Activated T-helper 17 cell treated with anti-CD3 and anti-CD28 coated beads, Interleukin-2, amount 50 U/mL, for 72 hours (primary cell): Measurements from ENCODE around the gene WDR90. TPM values are rescaled to one million over a fixed set of nuclear protein-coding genes. Genes with fewer than 3 reads are reported as not detected.

Source experiments
- ATAC-seq: fragments of 150-1000 bp; cut with Tn5 transposase; replicated peaks from 2 replicates; pipeline ENCODE4 v1.10.0; 2021; ENCODE audit warnings: mild to moderate bottlenecking, moderate library complexity
- H3K27ac Mint-ChIP-seq: one replicate; pipeline ENCODE4 v1.8.0; 2022; ENCODE audit warnings: mixed read lengths
- H3K27me3 Mint-ChIP-seq: one replicate; pipeline ENCODE4 v1.8.0; 2022; ENCODE audit warnings: mixed read lengths
- H3K36me3 Mint-ChIP-seq: one replicate; pipeline ENCODE4 v1.8.0; 2022; ENCODE audit warnings: low read depth, mild to moderate bottlenecking, mixed read lengths
- H3K4me1 Mint-ChIP-seq: one replicate; pipeline ENCODE4 v1.8.0; 2022; ENCODE audit warnings: mixed read lengths
- H3K4me3 Mint-ChIP-seq: one replicate; pipeline ENCODE4 v1.8.0; 2022; ENCODE audit warnings: mild to moderate bottlenecking, mixed read lengths
- H3K9me3 Mint-ChIP-seq: one replicate; pipeline ENCODE4 v1.8.0; 2022; ENCODE audit warnings: mixed read lengths
- total RNA-seq, 2 donors: library from RNA; stranded (reverse); gene quantifications; one replicate each; pipeline ENCODE4 v1.2.3, GENCODE V29; 2022

WDR90 gene
- total RNA-seq, 2 donors from 2014 or later, result 50.7 to 93.9 TPM

DNA sequence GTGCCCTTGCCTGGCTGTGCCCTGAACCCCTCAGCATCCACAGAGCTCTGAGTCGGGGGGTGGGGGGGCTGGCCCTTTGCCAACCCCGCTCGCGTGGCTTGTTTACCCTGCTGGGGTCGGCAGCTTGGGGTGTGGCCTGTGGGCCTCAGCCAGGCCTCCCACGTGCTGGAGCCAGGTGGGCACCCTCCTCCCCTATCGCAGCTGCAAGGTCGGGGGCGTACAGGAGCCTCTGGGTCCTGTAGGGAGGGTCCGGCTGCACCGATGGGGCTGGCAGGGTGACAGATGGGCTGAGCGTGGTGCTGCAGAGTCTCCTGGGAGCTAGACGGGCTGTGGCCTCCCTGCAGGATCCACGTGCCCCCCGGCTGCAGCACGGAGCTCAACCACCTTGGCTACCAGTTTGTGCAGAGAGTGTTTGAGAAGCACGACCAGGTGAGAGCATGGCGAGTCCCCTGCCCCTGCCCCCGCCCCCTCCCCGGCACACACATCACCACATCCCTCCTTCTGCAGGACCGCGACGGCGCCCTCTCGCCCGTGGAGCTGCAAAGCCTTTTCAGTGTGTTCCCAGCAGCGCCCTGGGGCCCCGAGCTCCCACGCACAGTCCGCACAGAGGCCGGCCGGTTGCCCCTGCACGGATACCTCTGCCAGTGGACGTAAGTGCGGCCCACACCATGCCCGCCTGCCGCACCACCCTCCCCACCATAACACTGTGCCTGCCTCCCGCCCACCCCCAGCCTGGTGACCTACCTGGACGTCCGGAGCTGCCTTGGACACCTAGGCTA, 22.4 kb downstream of the WDR90 start:
- no peak overlapping the region for H3K27ac Mint-ChIP-seq
- peaks cover 35% of the 10 kb centered on the region for H3K36me3 Mint-ChIP-seq
- H3K4me3 Mint-ChIP-seq, result no peak overlapping the region
- no peak for ATAC-seq
- no peaks in the 10 kb centered on the region for H3K9me3 Mint-ChIP-seq
- no peaks in the 10 kb centered on the region for H3K4me1 Mint-ChIP-seq
- H3K27me3 Mint-ChIP-seq, result no peaks in the 10 kb centered on the region

DNA sequence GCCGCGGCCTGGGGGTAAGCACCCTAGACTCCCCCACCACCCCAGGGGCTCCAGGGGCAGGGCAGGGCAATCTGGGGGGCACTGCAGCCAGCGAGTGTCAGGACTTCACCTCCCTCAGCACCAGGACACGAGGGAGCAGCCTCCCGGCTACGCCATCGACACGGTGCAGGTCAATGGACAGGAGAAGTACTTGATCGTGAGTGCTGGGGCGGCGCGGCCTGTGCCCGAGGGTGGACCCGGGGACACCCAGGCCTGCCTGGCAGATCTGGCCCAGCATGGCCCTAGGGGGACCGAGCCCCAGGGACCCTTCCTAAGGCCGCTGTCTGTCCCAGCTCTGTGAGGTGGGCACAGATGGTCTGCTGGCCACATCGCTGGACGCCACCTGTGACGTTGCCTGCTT, 23.2 kb downstream of the WDR90 start:
- Mint-ChIP-seq H3K27ac (no peak overlapping the region), H3K9me3 (no peaks in the 10 kb centered on the region), H3K4me3 (no peak overlapping the region), H3K27me3 (no peaks in the 10 kb centered on the region), H3K4me1 (no peaks in the 10 kb centered on the region), H3K36me3 (peaks cover 35% of the 10 kb centered on the region)
- no peak for ATAC-seq

DNA sequence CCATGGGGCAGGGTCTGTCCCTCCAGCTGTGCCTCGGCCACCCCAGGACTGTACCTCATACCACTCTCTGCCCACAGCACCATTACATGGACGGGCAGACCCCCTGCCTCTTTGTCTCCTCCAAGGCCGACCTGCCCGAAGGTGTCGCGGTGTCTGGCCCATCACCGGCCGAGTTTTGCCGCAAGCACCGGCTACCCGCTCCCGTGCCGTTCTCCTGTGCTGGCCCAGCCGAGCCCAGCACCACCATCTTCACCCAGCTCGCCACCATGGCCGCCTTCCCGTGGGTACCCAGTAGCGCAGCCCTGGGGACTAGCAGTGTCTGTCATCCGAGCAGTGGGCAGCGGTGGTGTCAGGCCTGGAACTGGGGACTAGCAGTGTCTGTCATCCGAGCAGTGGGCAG, 23.7 kb downstream of the WDR90 start:
- no peaks in the 10 kb centered on the region for H3K4me1 Mint-ChIP-seq
- no peak for ATAC-seq
- H3K27ac Mint-ChIP-seq, result no peak overlapping the region
- H3K27me3 Mint-ChIP-seq, result no peaks in the 10 kb centered on the region
- H3K36me3 Mint-ChIP-seq, result peaks cover 35% of the 10 kb centered on the region
- H3K4me3 Mint-ChIP-seq, result no peak overlapping the region
- H3K9me3 Mint-ChIP-seq, result no peaks in the 10 kb centered on the region

DNA sequence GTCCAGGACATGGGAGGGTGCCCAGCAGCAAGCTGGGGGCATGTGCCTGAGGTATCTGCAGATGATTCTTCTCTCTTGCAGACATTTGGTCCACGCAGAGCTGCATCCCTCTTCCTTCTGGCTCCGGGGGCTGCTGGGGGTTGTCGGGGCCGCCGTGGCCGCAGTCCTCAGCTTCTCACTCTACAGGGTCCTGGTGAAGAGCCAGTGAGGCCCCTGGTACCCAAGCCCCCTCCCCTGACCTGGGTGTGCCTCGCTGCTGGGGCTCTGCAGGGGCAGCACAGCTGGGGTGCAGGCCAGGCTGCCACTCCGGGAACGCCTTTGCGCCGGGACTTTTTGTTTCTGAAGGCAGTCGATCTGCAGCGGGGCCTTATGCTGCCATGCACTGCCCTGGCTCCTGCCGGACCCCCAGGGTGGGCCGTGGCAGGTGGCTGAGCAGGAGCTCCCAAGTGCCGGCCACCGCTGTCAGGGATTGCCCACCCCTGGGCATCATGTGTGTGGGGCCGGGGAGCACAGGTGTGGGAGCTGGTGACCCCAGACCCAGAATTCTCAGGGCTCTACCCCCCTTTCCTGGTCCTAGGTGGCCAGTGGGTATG, 24.3 kb downstream of the WDR90 start:
- H3K4me3 Mint-ChIP-seq, result no peak overlapping the region
- no peaks in the 10 kb centered on the region for H3K9me3 Mint-ChIP-seq
- ATAC-seq, result no peak
- H3K36me3 Mint-ChIP-seq, result peaks cover 35% of the 10 kb centered on the region
- H3K27me3 Mint-ChIP-seq, result no peaks in the 10 kb centered on the region
- no peaks in the 10 kb centered on the region for H3K4me1 Mint-ChIP-seq
- no peak overlapping the region for H3K27ac Mint-ChIP-seq

DNA sequence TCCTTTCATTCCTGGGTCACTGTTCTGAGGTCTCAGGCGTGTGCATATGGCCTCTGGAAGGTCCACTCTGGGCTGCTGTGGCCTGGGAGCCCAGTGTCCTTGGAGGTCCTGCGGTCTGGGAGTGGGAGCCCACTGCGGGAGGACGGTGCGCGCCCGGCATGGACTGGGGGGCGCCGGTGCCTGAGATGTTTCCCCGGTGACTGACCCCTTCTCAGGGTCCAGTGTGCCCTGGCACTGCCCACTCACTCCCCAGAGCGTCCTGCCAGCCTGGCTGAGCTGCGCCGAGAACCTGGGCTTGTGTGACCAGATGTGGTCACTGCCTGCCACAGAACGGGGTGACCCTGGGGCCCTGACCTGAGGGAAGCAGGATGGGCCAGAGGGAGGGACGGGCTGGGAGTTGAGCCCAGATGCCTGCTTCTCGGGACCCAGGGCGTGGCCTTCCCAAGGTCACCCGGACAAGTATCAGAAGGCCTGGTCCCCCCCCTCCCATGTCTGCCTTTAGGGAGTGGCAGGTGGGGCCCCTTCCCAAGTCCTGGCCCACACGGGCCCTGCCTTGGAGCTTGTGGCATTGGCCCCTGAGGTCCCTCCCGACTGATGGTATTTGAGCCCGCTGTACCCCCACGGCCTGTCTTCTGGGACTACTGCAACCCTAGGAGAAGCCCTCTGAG, 25.2 kb downstream of the WDR90 start:
- H3K9me3 Mint-ChIP-seq, result no peaks in the 10 kb centered on the region
- peaks cover 31% of the 10 kb centered on the region for H3K36me3 Mint-ChIP-seq
- H3K4me1 Mint-ChIP-seq, result no peaks in the 10 kb centered on the region
- no peak overlapping the region for H3K4me3 Mint-ChIP-seq
- ATAC-seq, result no peak
- no peaks in the 10 kb centered on the region for H3K27me3 Mint-ChIP-seq
- H3K27ac Mint-ChIP-seq, result no peak overlapping the region

DNA sequence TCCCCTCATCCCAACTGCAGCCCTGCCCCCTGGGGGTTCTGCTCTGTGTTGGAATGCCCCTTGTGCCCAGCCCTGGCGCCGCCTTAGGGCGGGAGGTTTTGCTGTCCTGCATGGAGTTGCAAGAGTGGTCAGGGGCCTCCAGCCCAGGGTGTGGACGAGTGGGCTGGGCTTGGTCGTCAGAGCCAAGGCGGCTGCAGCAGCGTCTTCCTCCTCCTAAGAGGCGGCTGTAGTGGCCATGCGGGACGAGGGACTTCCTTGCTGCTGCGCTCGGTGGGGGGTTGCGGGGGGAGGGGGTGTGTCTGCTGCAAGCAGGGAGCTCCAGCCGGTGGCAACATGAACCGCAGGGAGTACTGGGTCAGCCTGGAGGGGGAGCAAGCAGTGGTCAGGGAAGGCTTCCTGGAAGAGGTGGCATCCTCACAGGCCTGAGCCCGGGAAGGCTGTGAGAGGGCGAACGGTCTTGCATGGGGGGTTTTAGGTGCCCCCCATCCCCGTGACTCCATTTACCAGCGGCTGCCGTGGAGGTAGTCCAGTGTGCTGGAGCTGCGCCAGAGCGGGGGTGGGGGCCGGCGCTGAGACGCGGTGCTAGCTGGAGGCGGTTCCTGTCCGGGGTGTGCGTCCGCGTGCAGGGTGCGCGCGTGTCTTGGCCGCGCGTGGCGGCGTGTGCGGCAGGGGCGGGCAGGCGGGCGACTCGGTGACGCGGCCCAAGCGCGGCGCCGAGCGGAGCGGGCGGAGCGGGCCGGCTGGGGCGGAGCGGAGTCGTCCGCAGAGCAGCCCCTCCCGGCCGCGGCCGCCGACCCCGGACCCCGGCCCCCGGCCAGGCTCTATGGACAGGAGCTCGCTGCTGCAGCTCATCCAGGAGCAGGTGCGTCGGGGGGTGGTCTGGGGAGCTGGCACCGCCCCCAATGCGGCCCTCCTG, 26.1 kb downstream of the WDR90 start, which contains the start of gene RHBDL1:
Gene RHBDL1 (plus strand): TSS at position 704 of the 916 bp plus-strand sequence. CDS start 120 bp downstream, at position 824.
- no peak for ATAC-seq
- Mint-ChIP-seq H3K4me3 (no peak within 1 kb of the TSS), H3K4me1 (no peaks in the 10 kb centered on the region), H3K9me3 (no peaks in the 10 kb centered on the region), H3K27ac (no peak within 1 kb of the TSS), H3K36me3 (peaks cover 22% of the 10 kb centered on the region), H3K27me3 (no peaks in the 10 kb centered on the region)

DNA sequence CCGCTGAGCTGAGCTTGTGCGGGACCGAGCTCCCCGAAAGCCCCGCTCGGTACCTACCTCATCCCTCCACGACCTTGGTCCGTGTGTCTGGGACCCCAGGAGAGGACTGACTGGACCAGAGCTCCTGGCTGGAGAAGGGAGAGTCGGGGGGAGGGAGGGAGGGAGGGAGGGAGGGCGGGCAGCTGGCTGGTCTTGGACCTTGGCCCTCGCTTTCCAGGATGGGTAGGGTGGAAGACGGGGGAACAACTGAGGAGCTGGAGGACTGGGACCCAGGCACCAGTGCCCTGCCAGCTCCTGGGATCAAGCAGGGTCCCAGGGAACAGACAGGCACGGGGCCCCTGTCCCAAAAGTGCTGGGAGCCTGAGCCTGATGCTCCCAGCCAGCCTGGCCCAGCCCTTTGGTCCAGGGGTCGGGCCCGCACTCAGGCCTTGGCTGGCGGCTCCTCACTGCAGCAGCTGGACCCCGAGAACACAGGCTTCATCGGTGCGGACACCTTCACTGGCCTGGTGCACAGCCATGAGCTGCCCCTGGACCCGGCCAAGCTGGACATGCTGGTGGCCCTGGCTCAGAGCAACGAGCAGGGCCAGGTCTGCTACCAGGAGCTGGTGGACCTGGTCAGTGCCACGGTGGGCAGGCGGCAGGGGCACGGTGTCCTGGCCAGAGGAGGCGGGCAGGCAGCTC, 26.9 kb downstream of the WDR90 start:
- no peaks in the 10 kb centered on the region for H3K27me3 Mint-ChIP-seq
- no peaks in the 10 kb centered on the region for H3K4me1 Mint-ChIP-seq
- H3K27ac Mint-ChIP-seq, result no peak overlapping the region
- H3K36me3 Mint-ChIP-seq, result peaks cover 20% of the 10 kb centered on the region
- no peak overlapping the region for H3K4me3 Mint-ChIP-seq
- H3K9me3 Mint-ChIP-seq, result no peaks in the 10 kb centered on the region
- no peak for ATAC-seq

DNA sequence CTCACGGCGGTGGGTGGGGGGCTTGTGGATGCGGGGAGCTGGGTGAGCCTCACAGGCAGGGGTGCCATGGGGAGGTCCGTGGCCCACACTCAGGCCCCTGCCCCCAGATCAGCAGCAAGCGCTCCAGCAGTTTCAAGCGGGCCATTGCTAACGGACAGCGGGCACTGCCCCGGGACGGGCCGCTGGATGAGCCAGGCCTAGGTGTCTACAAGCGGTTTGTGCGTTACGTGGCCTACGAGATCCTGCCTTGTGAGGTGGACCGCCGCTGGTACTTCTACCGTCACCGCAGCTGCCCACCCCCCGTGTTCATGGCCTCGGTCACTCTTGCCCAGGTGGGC, 27.4 kb downstream of the WDR90 start:
- Mint-ChIP-seq H3K27me3 (no peaks in the 10 kb centered on the region), H3K4me3 (no peak overlapping the region), H3K9me3 (no peaks in the 10 kb centered on the region), H3K36me3 (peaks cover 22% of the 10 kb centered on the region), H3K4me1 (no peaks in the 10 kb centered on the region), H3K27ac (no peak overlapping the region)
- ATAC-seq, result no peak

DNA sequence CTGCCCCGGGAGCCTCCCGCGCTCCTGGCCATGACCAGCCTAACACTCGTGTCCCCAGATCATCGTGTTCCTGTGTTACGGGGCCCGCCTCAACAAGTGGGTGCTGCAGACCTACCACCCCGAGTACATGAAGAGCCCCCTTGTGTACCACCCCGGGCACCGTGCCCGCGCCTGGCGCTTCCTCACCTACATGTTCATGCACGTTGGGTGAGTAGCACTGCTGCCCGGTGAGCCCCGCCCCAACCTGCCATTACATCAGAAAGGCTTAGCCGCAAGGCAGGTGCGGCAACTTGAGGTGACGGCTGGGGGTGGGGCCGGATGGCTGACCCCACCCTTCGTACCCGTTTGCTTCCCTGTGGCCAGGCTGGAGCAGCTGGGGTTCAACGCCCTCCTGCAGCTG, 27.7 kb downstream of the WDR90 start:
- no peaks in the 10 kb centered on the region for H3K4me1 Mint-ChIP-seq
- no peak for ATAC-seq
- no peaks in the 10 kb centered on the region for H3K9me3 Mint-ChIP-seq
- H3K27ac Mint-ChIP-seq, result no peak overlapping the region
- H3K36me3 Mint-ChIP-seq, result peaks cover 26% of the 10 kb centered on the region
- H3K27me3 Mint-ChIP-seq, result no peaks in the 10 kb centered on the region
- H3K4me3 Mint-ChIP-seq, result no peak overlapping the region

DNA sequence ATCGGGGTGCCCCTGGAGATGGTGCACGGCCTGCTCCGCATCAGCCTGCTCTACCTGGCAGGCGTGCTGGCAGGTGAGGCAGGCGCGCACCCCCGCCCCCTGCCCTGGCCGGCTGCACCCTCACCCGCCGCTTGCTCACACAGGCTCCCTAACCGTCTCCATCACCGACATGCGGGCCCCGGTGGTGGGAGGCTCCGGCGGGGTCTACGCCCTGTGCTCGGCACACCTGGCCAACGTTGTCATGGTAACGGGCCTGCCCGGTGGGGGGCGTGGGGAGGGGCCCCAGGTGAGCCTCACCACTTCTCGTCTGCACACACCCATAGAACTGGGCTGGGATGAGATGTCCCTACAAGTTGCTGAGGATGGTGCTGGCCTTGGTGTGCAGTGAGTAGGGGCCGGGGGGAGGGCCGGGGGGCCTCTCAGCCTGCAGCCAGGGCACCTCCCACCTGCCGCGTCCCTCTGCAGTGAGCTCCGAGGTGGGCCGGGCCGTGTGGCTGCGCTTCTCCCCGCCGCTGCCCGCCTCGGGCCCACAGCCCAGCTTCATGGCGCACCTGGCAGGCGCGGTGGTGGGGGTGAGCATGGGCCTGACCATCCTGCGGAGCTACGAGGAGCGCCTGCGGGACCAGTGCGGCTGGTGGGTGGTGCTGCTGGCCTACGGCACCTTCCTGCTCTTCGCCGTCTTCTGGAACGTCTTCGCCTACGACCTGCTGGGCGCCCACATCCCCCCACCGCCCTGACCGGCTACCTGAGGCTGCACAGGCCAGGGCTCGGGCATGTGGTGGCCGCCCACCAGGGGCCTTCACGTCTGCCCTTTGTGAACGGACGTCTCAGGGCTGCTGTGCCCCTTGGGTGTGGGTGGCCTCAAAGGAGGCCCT, 28.4 kb downstream of the WDR90 start:
- Mint-ChIP-seq H3K27me3 (no peaks in the 10 kb centered on the region), H3K27ac (no peak overlapping the region), H3K36me3 (peaks cover 32% of the 10 kb centered on the region), H3K4me3 (no peak overlapping the region), H3K4me1 (peaks cover 3% of the 10 kb centered on the region), H3K9me3 (no peaks in the 10 kb centered on the region)
- no peak for ATAC-seq

DNA sequence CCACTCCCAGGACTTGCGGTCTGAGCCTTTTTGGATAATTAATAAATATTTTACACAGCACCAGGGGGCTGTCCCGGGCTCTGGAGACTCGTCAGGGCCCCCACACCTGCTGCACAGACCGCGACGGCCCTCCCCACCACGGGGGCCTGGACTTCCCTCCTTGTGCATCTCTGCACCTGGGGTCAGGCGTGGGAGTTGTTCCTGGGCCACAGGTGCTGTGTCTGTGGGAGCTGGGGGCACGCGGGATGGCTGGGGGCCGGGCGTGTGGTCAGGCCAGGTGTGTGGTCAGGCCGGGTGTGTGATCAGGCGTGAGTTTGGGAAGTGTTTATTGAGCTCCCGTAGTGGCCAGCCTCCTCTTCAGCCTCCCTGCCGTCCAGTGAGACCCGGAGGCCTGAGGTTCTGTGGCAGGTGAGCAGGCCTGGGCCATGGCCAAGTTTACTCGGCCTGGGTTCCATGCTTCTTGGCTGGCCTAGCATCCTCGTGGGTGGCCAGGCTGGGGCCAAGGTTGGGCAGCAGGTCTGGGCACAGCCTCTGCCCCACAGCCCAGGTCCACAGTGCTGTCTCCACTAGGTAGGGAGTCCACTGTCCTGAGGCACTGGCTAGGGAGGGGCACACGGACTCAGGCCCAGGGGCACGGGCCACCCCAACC, 29.2 kb downstream of the WDR90 start:
- ATAC-seq, result no peak
- Mint-ChIP-seq H3K27ac (no peak overlapping the region), H3K9me3 (no peaks in the 10 kb centered on the region), H3K27me3 (no peaks in the 10 kb centered on the region), H3K4me1 (peaks cover 4% of the 10 kb centered on the region), H3K4me3 (peak overlapping the region; percentile 73), H3K36me3 (peaks cover 32% of the 10 kb centered on the region)

DNA sequence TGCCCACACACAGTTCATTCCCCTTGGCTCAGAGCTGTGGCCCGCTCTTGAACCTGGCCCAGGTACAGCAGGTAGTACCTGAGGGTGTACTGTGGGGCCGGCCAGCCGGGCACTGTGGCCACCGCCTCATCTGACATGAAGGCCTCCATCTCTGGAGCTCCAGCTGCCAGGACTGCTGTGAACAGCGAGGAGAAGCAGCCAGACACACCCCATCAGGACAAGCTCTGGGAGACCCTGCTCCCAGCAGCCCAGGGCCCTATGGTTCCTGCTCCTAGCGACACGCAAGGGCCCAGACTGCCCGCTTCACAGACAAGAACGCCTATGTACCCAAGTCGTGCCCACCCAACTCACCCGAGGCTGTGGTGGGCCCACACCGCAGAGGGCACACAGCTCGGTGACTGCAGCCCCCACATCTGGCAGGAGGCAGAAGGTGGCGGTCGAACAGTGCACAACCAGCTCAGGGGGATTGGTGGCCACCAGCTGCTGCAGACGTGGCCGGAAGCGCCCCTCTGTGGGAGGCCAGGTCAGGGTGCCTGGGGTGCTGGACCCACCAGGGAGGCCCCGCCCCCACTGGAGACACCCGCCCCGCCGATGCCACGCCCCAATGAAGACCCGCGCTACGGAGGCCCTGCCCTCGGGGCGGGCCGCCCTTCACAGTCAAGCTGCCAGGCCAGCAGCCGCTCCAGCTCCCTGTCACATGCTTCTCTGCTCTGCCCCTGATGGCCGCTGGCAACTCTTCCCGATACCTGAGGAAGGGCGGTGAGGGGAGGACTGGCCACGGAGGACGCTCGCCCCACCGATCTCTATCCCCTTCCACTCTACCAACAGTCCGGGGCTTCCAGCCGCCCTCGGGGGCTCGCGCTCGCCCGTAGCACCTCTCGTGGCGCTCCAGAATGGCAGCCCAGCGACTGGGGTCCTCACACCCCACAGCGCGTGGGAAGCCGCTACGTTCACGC, 30.0 kb downstream of the WDR90 start:
- H3K27me3 Mint-ChIP-seq, result no peaks in the 10 kb centered on the region
- ATAC-seq, result peak; percentile 15
- peak overlapping the region; percentile 33 for H3K27ac Mint-ChIP-seq
- no peaks in the 10 kb centered on the region for H3K9me3 Mint-ChIP-seq
- peaks cover 4% of the 10 kb centered on the region for H3K4me1 Mint-ChIP-seq
- peaks cover 31% of the 10 kb centered on the region for H3K36me3 Mint-ChIP-seq
- peak overlapping the region; percentile 73 for H3K4me3 Mint-ChIP-seq
